Glomerular visceral epithelial cell (primary cell): ENCODE measurements around the gene LPP.

Experiments used
- DNase-seq: peaks from one replicate; pipeline ENCODE4 v3.0.0-alpha.2; 2016; ENCODE audit errors: extremely low spot score

The LPP gene

DNA sequence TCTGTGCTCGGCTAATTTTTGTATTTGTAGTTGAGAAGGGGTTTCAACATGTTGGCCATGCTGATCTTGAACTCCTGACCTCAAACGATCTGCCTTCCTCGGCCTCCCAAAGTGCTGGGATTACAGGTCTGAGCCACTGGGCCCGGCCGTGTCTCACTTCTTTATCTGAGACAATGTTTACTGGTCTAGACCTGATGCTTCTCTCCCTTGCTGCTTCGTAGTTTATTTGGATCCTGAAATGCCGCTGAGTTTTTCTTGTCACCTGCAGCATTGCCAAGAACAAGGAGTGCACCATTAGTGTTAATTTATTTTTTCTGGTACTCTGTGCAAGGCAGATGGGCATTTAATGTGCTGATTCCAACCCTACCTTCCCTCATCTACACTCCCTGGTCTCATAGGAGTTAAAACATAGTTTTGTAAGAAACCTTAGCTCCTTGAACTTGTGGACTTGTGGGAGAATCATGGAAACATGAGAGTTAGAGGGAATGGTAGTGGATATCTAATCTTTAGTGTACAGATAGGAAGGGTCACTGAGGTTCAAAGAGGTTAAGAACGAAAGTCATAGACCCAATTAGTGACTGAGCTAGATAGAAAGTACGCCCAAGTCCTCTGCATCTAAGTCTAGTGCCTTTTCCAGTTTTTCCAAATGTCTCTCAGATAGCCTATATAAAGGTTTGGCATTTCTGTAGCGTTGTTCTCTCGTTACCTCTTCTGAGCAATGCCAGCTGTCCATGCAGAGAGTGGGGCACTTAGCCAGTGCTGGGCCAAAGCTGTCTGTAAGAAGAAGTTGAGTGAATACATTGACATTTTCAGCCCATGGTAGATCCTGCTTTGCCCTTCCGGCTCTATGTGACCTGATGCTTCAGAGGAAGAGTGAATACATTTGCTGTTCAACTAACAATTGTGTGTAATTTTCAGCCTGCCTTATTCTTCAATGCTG lies 244.1 kb downstream of the LPP start:
- no peak for DNase-seq

DNA sequence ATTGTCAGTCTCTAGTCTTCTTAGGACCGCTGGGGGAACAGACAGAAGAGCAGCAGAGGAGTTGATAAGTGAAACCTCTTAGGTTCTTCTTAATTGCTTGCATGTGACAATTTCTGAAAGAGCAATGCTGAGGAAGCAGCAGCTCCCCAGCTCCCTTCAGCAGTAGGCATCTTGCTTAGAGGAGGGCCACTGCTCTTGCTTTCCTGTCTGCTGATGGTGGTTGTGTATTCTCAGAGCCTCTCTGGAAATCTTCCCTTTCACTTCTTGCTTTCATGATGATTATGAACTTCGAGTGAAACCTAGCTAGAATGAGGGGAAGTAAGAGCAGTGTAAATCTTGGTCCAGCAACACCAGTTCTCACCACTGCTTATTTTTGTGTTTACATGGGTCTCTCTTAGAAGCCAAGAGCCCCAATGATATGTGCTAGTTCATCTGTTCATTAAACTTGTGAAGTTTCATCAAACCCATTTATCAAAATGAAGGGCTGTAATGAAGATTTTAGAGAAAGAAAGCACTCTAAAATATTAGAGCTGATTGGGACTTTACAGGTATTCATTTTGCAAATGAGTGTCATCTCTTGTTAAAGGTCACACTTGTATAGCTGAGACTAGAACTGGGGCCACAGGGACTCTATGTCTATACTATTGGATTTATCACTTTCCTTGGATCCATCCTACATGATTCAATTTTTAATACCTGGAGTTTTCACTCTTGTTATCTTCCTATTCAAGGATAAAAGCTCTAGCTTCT lies 246.7 kb downstream of the LPP start:
- DNase-seq = no peak

DNA sequence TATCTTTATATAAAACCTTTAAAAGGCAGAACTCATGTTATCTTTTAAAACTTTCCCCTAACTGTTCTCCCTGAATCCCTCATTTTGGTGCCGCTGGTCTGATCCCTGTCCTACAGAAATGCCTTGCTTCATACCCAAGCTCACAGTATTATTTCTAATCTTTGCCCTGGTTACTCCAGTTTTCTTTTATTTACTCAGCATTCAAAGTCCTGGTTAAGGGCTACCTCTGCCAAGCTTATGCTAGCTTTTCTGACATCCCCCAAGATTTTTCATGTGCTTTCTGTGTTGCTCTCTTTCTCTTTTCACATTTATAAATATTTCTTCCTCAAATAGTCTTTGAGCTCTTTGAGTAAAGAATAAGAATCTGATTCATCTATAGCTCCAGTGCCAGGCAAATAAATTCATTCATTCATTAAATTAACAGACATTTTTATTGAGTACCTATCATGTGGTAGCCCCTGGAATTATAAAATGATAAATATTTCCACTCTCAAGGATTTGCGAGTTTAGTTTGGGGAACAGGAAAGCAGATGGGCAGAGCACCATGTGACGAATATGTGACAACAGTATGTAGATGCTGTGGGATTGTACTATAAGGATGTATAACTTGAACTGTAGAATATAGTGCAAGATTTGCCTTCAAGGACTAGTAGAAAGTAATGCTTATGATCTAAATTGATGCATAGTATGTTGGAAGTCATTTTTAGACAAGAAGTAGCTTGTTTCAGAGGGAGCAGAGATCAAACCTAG lies 247.5 kb downstream of the LPP start:
- no peak for DNase-seq

DNA sequence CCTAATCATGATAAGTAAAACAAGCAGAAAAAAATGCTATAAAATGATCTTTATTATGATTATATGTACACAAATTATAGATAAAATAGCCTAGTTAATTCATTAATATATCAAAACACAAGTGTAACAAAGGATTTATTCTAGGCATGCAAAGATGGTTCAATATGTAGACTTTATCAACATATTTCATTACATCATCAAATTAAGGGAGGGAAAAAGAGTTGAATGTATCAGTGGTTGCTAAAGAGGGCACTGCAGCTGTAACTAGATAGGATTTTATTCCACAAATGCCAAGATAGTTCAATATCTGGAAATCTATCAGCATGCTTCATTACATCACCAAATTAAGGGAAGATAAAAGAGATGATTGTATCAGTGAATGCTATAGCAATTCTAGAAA lies 248.3 kb downstream of the LPP start:
- no peak for DNase-seq

DNA sequence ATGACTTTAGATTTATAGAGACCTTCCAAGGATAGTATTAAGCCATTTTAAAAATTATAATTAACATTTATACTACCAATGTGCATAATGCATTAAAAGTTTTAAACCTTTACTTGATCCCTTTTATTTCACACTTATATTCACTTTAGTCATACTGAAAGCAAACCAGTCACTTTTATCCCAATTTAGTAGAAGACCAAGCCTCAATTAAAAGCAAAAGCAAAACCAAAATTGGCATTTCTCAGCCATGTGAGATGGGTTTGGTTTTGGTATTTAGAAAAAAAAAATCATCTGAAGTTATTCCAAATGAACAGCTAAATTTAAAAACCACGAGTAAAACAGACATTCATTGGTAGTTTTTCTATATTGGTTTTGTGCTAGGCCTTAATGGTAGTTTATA lies 249.4 kb downstream of the LPP start:
- no peak for DNase-seq

DNA sequence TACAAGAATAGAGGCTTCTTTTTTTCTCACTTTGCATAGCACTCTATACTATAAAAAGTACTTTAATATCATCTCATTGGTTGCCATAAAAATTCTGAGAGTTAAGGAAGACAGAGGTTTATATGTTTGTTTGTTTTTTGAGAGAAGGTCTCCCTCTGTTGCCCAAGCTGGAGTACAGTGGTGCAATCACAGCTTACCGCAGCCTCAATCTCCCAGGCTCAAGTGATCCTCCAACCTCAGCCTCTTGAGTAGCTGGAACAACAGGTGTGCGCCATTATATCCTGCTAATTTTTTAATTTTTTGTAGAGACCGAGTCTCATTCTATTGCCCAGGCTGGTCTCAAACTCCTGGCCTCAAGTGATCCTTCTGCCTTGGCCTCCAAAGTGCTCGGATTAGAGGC lies 250.2 kb downstream of the LPP start:
- DNase-seq = no peak

DNA sequence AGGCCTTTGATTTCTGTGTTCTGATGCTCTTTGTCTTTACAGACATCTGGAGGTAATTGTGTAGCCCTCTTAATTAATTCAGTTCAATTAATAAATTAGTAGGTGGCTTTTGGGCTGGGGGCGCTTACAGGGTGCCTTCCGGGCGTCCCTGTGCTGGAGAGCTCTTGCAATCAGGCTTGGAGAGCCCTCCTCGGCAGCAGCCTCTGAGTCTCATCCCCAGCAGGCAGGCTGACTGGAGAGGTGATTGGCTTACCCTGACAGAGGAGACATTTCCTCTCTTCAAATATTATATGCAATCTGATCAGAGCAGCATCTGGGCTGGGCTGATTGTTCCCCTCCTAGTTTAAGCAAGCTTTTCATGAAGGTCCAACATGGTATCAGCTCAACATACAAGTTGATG lies 250.7 kb downstream of the LPP start:
- DNase-seq = no peak

DNA sequence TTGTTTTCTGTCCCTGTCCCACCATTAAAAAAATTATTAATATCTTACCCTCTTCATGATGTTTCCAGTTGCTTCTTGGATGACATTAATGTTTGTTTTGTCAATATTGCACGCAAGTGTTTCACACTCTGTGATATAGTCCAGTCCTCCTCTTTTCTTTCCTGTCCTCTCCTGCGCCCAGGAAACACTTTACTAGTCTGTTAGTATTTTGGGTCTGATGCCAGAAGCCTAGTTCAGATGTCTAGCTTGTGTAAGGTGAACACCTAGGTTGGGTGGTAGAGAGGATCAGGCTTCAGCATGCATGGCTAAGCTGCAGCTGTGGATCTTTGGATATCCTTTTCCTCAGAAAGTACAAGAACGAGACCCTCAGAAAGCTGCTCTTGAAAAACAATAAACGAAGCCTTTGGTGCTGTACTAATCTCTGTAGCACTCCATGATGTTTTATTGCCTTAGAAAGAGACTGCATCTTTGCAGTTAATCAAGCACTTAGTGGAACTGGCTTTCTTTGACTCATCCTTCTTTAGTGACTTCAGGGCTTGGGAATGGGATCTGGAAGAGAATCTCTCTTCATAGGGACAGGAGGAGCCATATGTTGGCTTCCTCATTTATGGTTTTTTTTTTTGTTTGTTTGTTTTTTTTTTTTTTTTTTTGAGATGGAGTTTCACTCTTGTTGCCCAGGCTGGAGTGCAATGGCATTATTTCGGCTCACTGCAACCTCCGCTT lies 253.4 kb downstream of the LPP start:
- DNase-seq = peak; percentile 10

DNA sequence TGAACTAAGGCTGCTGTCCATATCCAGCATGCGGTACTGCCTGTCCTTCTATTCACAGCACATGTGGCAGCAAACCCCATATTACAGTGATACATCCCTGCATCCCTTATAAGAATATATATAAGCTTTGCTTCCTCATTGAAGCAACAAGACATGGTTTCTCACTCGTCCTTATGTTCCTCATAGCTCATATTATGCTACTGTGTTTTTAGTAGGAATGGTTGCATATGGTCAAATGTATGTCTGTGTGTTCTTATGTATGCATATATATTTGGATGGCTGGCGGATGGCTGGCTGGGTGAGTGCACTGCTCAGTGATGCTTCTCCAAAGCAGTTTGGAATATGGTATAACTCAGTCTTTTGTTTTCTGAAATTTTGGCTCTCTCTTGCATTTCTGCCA lies 254.9 kb downstream of the LPP start:
- no peak for DNase-seq

DNA sequence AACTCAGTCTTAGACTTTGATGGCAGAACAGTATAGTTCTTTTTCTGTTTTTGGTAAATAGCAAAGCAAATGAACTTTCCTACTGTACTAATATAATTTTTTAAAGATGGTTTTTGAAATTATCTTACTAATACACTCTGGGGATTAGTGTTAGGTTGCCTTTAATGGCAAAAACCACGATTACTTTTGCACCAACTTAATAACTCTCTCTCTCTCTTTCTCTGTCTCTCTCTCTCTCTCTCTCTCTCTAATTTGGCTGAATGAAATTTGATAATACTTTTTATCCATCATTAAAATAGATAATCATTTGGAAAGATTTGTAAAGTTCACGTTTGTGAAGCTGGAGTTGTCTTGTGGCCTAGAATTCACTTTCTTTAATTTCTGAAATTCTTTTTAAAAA lies 257.8 kb downstream of the LPP start:
- no peak for DNase-seq

DNA sequence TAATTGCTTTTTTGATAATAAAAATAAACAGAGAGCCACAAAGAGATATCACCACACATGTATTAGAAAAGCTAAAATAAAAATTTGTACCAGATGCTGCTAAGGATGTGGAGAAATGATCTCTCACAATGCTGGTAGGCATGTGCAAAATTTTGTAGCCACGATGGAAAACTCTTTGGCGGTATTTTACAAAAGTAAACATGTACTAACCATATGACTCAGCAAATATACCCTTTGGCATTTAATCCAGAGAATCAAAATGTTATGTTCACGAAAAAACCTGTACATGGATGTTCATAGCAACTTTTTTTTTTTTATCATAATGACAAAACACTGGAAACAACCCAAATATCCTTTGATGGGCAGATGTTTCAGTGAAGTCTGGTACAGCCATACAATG lies 261.2 kb downstream of the LPP start:
- no peak for DNase-seq

DNA sequence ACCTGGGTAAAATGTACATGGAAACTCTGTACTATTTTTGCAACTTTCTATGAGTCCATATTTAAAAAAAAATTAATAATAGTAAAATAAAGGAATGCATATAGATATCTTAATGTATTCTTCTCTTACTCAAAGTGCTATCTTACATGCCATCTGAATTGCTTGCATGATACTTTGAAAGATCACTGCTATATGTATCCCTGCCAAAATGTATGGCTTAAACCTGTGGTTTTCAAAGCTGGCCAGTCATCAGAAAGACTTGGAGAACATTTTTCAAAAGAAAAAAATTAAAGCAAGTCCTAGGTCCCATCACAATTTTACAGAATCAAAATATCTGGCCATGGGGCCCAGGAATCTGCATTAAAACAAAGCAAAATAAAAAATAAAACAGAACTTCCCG lies 262.1 kb downstream of the LPP start:
- no peak for DNase-seq

DNA sequence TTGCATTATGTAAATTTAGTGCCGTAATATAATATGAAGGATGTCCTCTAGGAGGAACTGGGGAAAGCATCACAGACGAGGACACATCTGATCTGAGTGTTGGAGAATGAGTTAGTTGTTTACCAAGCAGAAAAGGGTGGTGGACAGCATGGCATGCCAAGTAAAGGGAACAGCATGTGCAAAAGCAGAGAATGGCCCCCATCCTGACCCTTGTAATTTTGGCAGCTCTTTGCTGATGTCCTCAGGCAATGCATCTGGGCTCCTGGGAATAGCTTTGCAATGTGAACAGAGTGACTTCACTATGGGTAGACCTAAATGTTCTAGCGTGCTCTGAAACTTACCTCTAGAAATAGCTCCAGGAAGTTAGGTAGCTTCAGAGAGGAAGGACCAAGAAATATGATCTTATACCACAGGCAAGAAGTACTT lies 263.3 kb downstream of the LPP start:
- no peak for DNase-seq

DNA sequence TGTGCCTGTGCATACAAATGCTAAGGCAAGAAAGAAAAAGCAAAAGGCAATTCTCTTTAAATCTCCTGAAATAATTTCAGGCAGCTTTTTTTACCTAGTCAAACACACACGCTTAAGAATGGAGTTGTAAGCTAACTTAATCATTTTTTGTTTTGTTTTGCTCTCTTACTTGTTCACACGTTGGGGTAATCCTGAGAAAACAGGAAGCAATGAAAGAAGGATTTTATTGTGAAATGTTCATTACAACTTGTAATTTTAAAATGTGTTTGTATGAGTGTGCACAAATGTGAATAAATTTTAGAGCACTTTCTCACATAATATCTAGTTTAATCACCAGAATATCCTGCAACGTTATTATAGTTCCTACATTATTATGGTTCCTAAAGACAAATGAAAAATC lies 263.8 kb downstream of the LPP start:
- no peak for DNase-seq

DNA sequence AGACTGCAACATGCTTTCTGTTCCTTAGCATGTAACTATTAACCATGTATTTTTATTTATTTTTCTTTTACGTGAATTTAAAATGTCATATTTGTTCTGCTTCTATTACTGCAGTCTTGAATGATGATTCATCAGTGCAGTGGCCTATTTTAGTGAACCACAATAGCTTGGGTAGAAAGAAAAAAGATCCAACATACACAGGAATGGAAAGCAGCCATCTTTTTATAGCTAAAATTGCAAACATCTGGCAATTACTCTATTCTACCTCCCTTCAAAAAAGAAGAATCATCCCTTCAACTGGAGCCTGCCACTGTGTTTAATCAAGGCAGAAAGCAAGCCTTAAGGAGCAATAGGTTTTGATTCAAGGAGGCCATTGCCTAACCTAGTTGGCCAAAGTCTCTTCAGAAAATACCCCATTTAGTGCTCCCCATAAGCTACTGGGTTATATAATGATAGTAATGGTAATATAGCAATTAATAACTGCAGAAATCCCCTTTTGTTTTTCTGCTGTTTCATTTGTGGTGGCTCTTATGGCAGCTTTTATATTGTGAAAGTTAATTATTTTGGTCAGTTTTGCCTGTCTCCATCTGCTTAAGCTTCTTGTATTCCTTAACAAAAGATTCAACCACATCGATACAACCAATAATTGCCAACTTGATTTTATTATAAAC lies 267.3 kb downstream of the LPP start:
- DNase-seq = peak; percentile 49

DNA sequence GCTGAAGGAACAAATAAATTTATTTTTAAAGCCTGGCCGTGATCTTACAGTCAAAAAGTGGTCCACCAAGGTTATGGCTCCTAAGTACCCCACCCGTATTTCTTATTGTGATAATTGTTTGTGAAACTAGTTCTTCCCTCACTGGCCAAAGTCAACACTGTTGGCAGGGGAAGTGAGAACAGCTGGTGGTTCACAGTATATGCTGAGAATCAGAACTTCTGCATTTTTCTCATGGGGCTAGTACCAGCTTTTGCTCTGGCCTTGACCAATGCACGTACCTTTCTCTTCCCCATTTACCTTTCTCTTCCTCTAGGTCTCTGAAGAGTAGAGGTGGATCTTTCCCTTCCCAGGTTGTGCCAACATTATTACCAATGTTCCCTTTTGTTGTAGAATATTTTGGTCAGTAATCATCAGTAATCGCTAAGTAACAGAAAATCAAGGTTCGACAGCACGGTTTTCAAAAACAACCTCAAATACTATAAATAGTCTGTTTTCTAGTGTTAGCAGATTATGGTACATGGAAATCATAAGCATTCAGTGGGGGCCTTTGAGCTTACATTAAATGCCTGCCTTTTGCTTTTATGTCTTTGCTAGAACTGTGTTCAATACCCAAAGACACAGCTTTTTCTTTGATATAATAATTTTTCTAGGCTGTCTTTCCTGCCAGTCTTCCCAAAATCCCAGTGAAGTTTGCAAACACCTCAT lies 268.0 kb downstream of the LPP start:
- DNase-seq = no peak

DNA sequence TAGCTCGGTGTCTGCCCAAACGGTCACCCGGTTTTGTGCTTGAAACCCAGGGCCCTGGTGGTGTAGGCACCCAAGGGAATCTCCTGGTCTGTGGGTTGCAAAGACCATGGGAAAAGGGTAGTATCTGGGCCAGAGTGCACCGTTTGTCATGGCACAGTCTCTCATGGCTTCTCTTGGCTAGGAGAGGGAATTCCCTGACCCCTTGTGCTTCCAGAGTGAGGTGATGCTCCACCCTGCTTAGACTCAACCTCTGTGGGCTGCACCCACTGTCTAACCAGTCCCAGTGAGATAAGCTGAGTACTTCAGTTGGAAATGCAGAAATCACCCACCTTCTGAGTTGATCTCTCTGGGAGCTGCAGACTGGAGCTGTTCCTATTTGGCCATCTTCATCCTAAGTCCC lies 274.0 kb downstream of the LPP start:
- DNase-seq = peak; percentile 30

DNA sequence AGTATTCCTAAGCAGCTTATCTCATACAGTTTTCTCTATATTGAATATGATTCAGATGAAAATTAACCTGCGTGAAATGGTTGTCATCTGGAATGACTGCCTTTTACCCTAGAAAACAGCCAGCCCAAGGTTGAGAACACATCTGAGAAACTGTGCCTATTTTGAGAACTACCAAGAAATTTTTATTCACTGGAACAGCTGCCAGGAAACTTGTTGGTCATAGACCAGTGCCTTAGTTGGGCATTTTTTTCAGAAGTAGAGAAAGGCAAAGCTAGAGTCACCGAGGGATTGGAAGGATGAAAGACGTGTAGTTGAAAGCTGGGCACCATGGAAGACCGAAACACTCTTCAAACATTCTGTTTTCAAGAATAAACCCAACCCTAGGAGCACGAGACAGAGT lies 277.1 kb downstream of the LPP start:
- no peak for DNase-seq

DNA sequence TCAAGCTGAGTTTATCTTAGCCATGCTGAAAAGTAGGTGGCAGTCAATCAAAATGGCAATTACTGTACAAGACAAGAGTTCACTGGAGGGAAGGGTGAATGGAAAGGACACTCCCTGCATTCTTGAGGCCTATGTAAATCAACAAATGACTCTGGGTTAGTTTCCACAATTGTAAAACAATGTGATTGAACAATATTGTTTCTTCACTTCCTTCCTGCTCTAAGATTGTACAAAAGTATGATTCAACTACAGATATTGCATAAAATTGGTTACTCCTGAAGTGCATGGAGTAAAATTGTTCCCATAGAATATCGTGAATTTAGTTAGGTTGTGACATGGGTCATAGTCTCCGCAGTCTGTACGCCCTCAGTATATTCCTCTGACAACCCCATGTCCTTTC lies 277.6 kb downstream of the LPP start:
- DNase-seq = no peak

DNA sequence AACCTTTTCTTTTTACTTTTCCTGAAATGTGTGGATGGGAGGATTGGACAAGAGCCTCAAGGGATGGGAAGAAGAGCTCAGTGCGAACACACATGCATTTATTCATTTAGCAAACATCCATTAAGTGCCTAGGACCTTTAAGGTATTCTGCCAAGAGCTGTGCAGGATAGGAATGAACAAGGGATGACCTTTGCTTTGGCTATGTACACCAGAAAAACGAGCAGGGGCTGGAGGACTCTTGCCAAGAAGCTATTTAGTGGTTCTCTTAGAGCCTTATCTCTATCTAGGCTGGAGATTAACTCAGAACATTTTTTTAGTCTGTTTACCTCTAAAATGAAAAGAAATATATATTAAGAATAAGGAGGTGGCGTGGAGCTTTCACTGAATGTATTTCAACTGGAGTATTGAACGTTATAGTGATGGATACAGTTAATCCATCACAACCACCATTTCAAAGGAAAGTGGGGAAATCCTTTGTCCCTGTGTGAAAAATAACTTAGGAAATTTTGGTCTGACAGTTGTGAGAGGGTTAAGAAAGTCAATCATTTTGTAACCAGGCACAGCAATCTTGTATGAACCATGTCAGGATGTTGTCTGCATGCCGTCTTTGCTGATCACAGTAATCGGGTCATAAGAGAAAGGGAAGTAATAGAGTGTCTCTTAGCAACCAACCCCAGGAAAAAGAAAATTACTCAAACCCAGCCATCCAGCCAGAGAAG lies 279.0 kb downstream of the LPP start:
- DNase-seq = no peak
